Activated CD4-positive, alpha-beta memory T cell treated with anti-CD3 and anti-CD28 coated beads for 36 hours (primary cell): ENCODE results near the gene GRIK1. TPM values are rescaled to one million over a fixed set of nuclear protein-coding genes. Genes with fewer than 3 reads are reported as not detected.

ENCODE experiments used
- CTCF ChIA-PET: fragments of 350-600 bp; sonication (Branson Sonifier 250); formaldehyde crosslinking; loops from one replicate; lab custom pipeline; 2021; ENCODE audit warnings: antibody characterized with exemption, inconsistent platforms; lab: Charles Lee
- POLR2A ChIA-PET: fragments of 350-600 bp; sonication (Branson Sonifier 250); formaldehyde crosslinking; loops from one replicate; lab custom pipeline; 2021; ENCODE audit warnings: antibody characterized with exemption; lab: Charles Lee
- DNase-seq: peaks from one replicate; pipeline ENCODE4 v3.0.0-alpha.2; 2020
- H3K27ac Mint-ChIP-seq: one replicate; pipeline ENCODE4 v1.8.0; 2021; ENCODE audit warnings: mixed read lengths
- H3K27me3 Mint-ChIP-seq: one replicate; pipeline ENCODE4 v1.8.0; 2021; ENCODE audit warnings: mixed read lengths
- H3K36me3 Mint-ChIP-seq: one replicate; pipeline ENCODE4 v1.8.0; 2021; ENCODE audit warnings: mixed read lengths
- H3K4me1 Mint-ChIP-seq: one replicate; pipeline ENCODE4 v1.8.0; 2021; ENCODE audit warnings: low read depth, mixed read lengths
- H3K4me3 Mint-ChIP-seq: one replicate; pipeline ENCODE4 v1.8.0; 2021; ENCODE audit warnings: mild to moderate bottlenecking, mixed read lengths
- H3K9me3 Mint-ChIP-seq: one replicate; pipeline ENCODE4 v1.8.0; 2021; ENCODE audit warnings: mixed read lengths
- intact Hi-C: fragments of 100-400 bp; cut with micrococcal nuclease; formaldehyde crosslinking; loops from one replicate; pipeline ENCODE4 v1.15.1; 2023
- total RNA-seq, 2 experiments: library from RNA; stranded (reverse); gene quantifications; one replicate each; pipeline ENCODE4 v1.2.3, GENCODE V29; 2021

GRIK1 gene
- total RNA-seq, 2 experiments from 2014 or later: not detected

DNA sequence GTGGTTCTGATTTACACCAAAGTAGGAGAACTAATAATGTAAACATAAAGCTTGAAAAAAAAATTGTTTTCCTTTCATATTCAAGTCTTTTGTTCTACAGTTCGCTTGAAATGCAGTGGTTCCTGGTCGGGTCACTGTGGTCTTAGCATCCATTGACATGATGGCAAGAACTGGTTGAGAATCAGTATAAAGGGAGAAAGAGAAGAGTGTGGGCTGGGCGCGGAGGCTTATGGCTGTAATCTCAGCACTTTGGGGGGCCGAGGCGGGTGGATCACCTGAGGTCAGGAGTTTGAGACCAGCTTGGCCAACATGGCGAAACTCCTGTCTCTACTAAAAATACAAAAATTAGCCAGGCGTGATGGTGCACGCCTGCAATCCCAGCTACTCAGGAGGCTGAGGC is 390.2 kb downstream of the GRIK1 start:
- Mint-ChIP-seq H3K27me3 (no peaks in the 10 kb centered on the region), H3K4me3 (no peak overlapping the region), H3K4me1 (no peaks in the 10 kb centered on the region), H3K9me3 (no peaks in the 10 kb centered on the region), H3K27ac (no peak overlapping the region), H3K36me3 (peaks cover 3% of the 10 kb centered on the region)
- ChIA-PET POLR2A (no interaction called here), CTCF (no interaction called here)
- DNase-seq: no peak
- intact Hi-C loops: no loop called here

DNA sequence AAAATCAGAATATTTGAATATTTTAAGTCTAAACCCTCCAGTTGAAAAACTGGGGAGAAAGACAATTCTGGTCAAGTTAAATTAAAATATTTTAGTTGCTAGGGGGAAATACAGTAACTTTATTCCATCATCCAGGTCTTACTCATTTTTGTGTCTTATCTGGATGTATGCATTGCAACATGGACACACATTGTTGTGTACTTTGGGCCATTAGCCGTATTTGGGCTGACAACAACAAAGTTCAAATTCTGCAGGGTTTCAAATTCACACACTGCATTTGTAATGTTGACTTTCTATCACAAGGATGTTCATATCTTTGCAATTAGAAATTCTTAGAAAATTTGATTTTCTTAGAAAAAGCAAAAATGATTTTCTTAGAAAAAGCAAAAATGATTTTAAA is 391.8 kb downstream of the GRIK1 start:
- no peak for DNase-seq
- Mint-ChIP-seq H3K36me3 (peaks cover 3% of the 10 kb centered on the region), H3K4me3 (no peak overlapping the region), H3K27me3 (no peaks in the 10 kb centered on the region), H3K9me3 (no peaks in the 10 kb centered on the region), H3K4me1 (no peaks in the 10 kb centered on the region), H3K27ac (no peak overlapping the region)
- CTCF ChIA-PET: no interaction called here
- intact Hi-C loops: no loop called here
- POLR2A ChIA-PET: no interaction called here

DNA sequence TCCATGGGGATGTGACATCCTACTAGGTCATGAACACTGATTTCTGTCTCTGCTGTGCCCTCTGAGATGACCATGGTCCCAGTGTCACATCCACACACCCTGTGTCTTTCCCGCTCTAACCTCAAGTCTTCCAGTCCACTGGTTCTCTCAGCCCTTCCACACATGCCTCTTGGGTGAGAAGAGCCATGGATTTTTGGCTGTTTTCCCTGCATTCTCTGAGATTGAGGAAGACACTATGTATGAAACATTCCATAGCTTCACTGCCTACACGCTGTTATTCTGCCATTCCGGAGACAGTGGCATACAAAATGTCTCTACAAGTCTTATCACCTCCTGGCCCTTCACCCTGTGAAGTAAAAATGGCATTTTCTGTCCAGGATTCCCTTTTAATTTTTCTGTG is 393.7 kb downstream of the GRIK1 start:
- intact Hi-C loops: no loop called here
- POLR2A ChIA-PET: no interaction called here
- Mint-ChIP-seq H3K27me3 (no peaks in the 10 kb centered on the region), H3K27ac (no peak overlapping the region), H3K36me3 (peaks cover 3% of the 10 kb centered on the region), H3K4me1 (no peaks in the 10 kb centered on the region), H3K9me3 (no peaks in the 10 kb centered on the region), H3K4me3 (no peak overlapping the region)
- CTCF ChIA-PET: no interaction called here
- no peak for DNase-seq

DNA sequence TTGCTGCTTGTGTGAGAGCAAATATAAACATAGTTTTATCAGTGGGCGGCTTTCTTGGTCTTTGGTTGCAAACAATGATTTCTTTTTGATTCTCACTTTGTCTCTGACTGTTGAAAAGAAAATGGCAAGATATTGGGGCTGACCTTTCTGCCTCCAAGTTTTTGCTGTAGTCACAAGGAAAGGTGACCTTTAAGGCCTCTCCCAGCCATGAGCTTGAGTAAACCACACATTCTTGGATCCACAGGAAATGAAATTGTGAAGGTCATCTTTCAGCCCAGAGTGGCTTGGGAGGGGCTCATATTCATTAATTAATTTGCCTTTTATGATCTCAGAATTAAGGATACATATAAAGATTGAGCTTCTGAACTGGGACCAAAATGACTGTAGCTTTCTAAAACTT is 399.5 kb downstream of the GRIK1 start:
- no peaks in the 10 kb centered on the region for H3K4me1 Mint-ChIP-seq
- DNase-seq: no peak
- no peak overlapping the region for H3K4me3 Mint-ChIP-seq
- CTCF ChIA-PET: no interaction called here
- POLR2A ChIA-PET: no interaction called here
- intact Hi-C loops: no loop called here
- peaks cover 7% of the 10 kb centered on the region for H3K36me3 Mint-ChIP-seq
- H3K27ac Mint-ChIP-seq: no peak overlapping the region
- no peaks in the 10 kb centered on the region for H3K27me3 Mint-ChIP-seq
- peaks cover 10% of the 10 kb centered on the region for H3K9me3 Mint-ChIP-seq

DNA sequence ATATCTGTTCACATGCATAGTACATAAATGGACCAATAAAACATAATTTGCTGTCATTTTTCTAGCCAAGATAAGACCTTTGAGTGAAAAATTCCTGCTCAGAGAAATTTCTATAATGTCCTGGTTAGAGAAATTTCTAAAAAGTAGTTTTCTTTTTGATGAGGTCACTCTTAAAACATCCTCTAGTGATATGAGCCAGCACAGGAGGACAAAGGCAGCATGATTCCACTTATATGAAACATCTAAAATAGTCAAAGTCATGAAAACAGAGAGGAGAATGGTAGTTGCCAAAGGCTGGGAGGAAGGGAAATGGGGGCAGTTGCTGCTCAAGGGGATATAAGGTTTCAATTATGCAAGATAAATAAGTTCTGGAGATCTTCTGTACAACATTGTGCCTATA is 401.7 kb downstream of the GRIK1 start:
- Mint-ChIP-seq H3K27ac (no peak overlapping the region), H3K9me3 (peaks cover 10% of the 10 kb centered on the region), H3K36me3 (peaks cover 7% of the 10 kb centered on the region), H3K4me3 (no peak overlapping the region), H3K27me3 (no peaks in the 10 kb centered on the region), H3K4me1 (no peaks in the 10 kb centered on the region)
- intact Hi-C loops: no loop called here
- DNase-seq: no peak
- POLR2A ChIA-PET: no interaction called here
- CTCF ChIA-PET: no interaction called here

DNA sequence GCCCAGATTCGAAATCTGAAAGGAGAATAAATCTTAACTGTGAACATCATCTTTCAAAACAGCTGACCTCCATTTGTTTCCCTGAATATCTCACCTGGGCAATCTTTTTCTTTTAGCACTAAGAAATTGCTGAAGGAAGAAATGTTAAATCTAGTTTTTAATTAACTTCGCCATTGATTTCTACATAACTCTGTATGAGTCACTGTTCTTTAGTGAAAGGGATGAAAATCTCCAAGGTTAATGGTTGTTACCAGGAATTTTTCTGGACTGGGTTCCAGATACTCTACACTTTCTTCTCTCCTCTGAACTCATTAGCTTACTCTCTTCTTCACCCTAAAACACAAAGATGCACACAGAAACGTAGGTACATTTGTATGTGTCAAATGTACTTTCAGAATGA is 405.3 kb downstream of the GRIK1 start:
- no peak overlapping the region for H3K27ac Mint-ChIP-seq
- peaks cover 10% of the 10 kb centered on the region for H3K9me3 Mint-ChIP-seq
- H3K4me3 Mint-ChIP-seq: no peak overlapping the region
- H3K36me3 Mint-ChIP-seq: peaks cover 7% of the 10 kb centered on the region
- POLR2A ChIA-PET: no interaction called here
- intact Hi-C loops: no loop called here
- no peaks in the 10 kb centered on the region for H3K27me3 Mint-ChIP-seq
- no peaks in the 10 kb centered on the region for H3K4me1 Mint-ChIP-seq
- CTCF ChIA-PET: interaction anchor here (1.3 kb wide), 1 partner anchor 19 kb away, joined by 3 read pairs; no protein-coding TSS in a partner anchor
- no peak for DNase-seq

DNA sequence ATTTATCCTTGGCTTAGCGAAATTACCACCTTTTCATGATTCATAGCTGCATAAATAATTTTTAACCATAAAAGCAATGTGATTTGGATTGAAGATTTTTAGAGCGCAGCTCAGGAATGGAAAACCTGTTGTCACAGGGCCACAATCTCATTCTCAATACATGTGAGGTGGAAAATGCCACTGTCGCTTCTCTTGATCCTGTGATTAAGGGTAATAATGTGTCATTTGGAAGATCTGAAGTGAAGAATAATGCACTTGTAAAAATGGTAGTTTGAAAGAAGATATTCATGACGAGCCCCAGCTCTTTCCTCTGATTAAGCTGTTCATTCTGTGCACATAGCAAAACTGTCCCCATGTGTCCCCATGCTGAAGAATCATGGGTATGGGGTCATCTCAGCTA is 410.7 kb downstream of the GRIK1 start:
- Mint-ChIP-seq H3K9me3 (peaks cover 22% of the 10 kb centered on the region), H3K4me1 (no peaks in the 10 kb centered on the region), H3K4me3 (no peak overlapping the region), H3K27me3 (no peaks in the 10 kb centered on the region), H3K27ac (no peak overlapping the region), H3K36me3 (peaks cover 17% of the 10 kb centered on the region)
- ChIA-PET CTCF (no interaction called here), POLR2A (no interaction called here)
- intact Hi-C loops: no loop called here
- DNase-seq: no peak

DNA sequence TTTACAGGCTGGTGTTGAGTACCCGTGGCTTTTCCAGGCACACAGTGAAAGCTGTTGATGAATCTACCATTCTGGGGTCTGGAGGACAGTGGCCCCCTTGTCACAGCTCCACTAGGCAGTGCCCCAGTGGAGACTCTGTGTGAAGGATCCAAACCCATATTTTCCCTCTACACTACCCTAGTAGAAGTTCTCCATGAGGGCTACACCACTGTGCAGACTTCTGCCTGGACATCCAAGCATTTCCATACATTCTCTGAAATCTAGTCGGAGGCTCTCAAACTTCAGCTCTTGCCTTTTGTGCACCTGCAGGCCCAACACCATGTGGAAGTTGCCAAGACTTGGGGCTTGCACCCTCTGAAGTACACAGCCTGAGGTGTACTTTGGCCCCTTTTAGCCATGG is 413.3 kb downstream of the GRIK1 start:
- Mint-ChIP-seq H3K27ac (no peak overlapping the region), H3K4me1 (no peaks in the 10 kb centered on the region), H3K4me3 (no peak overlapping the region), H3K9me3 (peaks cover 27% of the 10 kb centered on the region), H3K27me3 (no peaks in the 10 kb centered on the region), H3K36me3 (peaks cover 23% of the 10 kb centered on the region)
- DNase-seq: no peak
- intact Hi-C loops: no loop called here
- ChIA-PET POLR2A (interaction anchor here (0.6 kb wide), 1 partner anchor 267 kb away, joined by 3 read pairs; no protein-coding TSS in a partner anchor), CTCF (no interaction called here)

DNA sequence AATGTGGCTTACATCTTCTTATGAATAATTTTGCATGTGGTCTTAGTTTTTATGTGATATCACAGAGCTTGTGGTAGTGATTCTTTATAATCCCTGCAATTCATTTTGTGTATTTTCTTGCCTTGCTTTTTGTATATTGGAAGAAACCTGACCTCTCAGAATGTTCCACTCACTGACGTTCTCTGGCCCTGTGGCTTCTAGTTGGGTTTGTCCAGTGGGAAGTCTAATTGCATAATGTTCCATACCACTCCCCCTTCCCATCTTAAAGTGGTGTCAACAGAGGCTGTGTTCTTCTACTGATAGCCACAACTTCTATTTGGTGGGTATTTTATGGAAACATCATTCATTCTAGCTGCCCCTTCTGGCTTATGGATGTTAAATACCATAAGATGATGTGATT is 415.7 kb downstream of the GRIK1 start:
- CTCF ChIA-PET: no interaction called here
- no peak overlapping the region for H3K4me3 Mint-ChIP-seq
- H3K4me1 Mint-ChIP-seq: no peaks in the 10 kb centered on the region
- no peaks in the 10 kb centered on the region for H3K27me3 Mint-ChIP-seq
- DNase-seq: no peak
- intact Hi-C loops: no loop called here
- POLR2A ChIA-PET: no interaction called here
- H3K27ac Mint-ChIP-seq: no peak overlapping the region
- peaks cover 28% of the 10 kb centered on the region for H3K9me3 Mint-ChIP-seq
- peaks cover 23% of the 10 kb centered on the region for H3K36me3 Mint-ChIP-seq

DNA sequence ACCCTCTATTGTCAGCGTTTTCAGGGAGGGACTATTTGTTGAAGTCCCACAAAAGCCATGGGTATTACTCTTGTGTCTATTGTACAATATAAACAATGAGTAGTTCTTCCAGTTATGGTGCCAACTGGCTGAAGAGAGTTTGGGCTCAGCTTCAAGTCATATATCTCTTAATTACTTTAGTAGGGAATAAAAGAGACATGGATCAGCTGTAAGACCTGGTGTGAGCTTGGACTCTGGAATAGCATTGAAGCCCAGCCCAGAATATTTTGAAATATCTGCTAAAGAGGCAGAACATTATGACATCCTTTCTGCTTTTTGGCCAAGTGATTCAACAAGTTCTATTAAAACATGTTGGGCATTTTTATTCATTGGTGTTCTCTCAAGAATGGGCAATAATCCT is 416.1 kb downstream of the GRIK1 start:
- no peak overlapping the region for H3K4me3 Mint-ChIP-seq
- peaks cover 23% of the 10 kb centered on the region for H3K36me3 Mint-ChIP-seq
- intact Hi-C loops: no loop called here
- H3K9me3 Mint-ChIP-seq: peaks cover 28% of the 10 kb centered on the region
- no peak overlapping the region for H3K27ac Mint-ChIP-seq
- ChIA-PET POLR2A (no interaction called here), CTCF (no interaction called here)
- no peaks in the 10 kb centered on the region for H3K4me1 Mint-ChIP-seq
- no peak for DNase-seq
- no peaks in the 10 kb centered on the region for H3K27me3 Mint-ChIP-seq

DNA sequence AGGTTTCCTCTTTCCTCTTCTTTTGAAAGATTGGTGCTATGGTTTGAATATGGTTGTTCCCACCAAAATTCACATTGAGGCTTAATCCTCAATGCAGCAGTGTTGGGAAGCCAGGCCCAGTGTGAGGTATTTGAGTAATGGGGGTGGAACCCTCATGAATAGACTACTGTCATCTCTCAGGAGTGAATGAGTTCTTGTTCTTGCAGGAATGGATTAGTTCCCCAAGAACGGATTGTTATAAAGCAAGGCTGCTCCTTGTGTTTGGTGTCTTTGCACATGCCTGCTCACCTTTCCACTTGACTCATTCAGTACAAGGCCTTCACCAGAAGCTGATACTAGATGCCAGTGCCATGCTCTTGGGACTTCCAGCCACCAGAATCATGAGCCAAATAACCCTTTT is 417.9 kb downstream of the GRIK1 start:
- H3K36me3 Mint-ChIP-seq: peaks cover 18% of the 10 kb centered on the region
- no peak overlapping the region for H3K27ac Mint-ChIP-seq
- H3K4me1 Mint-ChIP-seq: no peaks in the 10 kb centered on the region
- no peaks in the 10 kb centered on the region for H3K27me3 Mint-ChIP-seq
- H3K4me3 Mint-ChIP-seq: no peak overlapping the region
- CTCF ChIA-PET: interaction anchor here (0.6 kb wide), 1 partner anchor 327 kb away, joined by 3 read pairs; no protein-coding TSS in a partner anchor
- H3K9me3 Mint-ChIP-seq: peaks cover 23% of the 10 kb centered on the region
- POLR2A ChIA-PET: no interaction called here
- intact Hi-C loops: no loop called here
- no peak for DNase-seq

DNA sequence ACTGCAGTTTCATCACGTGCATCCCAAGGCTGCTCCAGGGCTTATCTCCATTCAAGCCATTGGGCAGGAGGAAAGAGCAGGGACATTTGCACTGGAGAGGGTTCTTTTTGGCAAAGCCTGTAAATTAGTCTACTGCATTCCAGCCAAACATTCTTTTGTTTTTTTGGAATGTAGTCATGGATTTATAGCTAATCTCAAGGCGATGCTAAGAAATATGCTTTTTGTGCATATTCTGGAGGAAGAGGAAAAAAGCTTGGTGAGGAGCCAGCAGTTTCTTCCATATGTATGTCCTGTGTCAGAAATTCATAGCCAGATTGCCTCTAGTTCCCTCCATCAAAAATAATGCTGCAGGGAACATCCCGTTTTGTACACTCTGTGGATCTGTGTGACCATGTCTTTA is 419.6 kb downstream of the GRIK1 start:
- intact Hi-C loops: no loop called here
- Mint-ChIP-seq H3K36me3 (peaks cover 7% of the 10 kb centered on the region), H3K4me1 (no peaks in the 10 kb centered on the region), H3K4me3 (no peak overlapping the region), H3K27ac (no peak overlapping the region), H3K9me3 (peaks cover 7% of the 10 kb centered on the region), H3K27me3 (no peaks in the 10 kb centered on the region)
- ChIA-PET POLR2A (no interaction called here), CTCF (no interaction called here)
- DNase-seq: no peak

DNA sequence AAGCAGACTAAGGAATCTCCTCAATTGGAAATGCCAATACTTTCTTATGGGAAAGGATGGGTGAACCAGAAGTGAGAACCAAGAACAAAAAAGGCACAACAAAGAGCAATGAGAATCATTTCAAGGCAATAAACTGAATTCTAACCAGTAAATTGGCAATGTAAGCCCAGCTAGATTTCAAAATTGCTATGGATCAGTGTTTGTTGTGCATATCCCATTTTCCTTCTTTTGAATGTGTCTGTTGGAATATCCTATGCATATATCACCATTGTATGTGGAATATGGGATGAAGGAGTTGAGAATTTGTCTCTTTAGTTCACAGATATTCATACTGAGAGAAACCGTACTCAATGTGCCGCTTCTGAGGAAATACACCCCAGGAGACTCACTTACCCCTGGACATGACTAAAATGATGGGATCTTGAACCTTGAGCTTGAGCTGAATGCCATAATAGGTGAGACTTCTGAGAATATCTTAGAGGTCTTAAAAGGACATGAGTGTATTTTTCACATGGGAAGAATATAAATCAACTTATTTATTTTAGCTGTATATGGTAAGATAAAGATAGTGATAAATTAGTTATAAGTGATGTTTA is 425.0 kb downstream of the GRIK1 start:
- POLR2A ChIA-PET: no interaction called here
- peaks cover 18% of the 10 kb centered on the region for H3K9me3 Mint-ChIP-seq
- H3K4me1 Mint-ChIP-seq: no peaks in the 10 kb centered on the region
- H3K27ac Mint-ChIP-seq: no peak overlapping the region
- CTCF ChIA-PET: interaction anchor here (1.1 to 1.3 kb wide), 2 partner anchors 19 to 39 kb away, joined by 3 read pairs; no protein-coding TSS in a partner anchor
- no peaks in the 10 kb centered on the region for H3K27me3 Mint-ChIP-seq
- no peak for DNase-seq
- intact Hi-C loops: no loop called here
- H3K36me3 Mint-ChIP-seq: peaks cover 13% of the 10 kb centered on the region
- no peak overlapping the region for H3K4me3 Mint-ChIP-seq
